Measurements from ENCODE around the gene NAPB. TPM values are rescaled to one million over a fixed set of nuclear protein-coding genes. Genes with fewer than 3 reads are reported as not detected.
A peak's percentile ranks its signal among the peaks of the same experiment; 100 is the strongest.

NAPB gene
- total RNA-seq, 1 experiment from 2014 or later, result 10.1 TPM

GRCh38 chr20:23361476-23362391 is 59.6 kb downstream of the NAPB start, which contains the start of gene GZF1:
GZF1 (plus strand) TSS chr20:23362182; CDS start chr20:23364384, 2,202 bp downstream.
- Histone ChIP-seq H3K9me3 (no peaks in the 10 kb centered on the region), H3K4me3 (ENCODE audit: low read depth, low read length) (peak within 1 kb of the TSS; percentile 85), H3K27me3 (replicated peaks; ENCODE audit: control insufficient read depth, insufficient read depth, low read length) (no peaks in the 10 kb centered on the region), H3K4me1 (peaks cover 23% of the 10 kb centered on the region; the same call in 1 of the 2 replicates), H3K36me3 (ENCODE audit: control insufficient read depth, insufficient read depth, low read length) (peaks cover 2% of the 10 kb centered on the region)
- Mint-ChIP-seq H3K36me3 (ENCODE audit: insufficient read depth, unreplicated experiment) (peaks cover 55% of the 10 kb centered on the region), H3K4me1 (ENCODE audit: low read depth, unreplicated experiment) (peaks cover 24% of the 10 kb centered on the region), H3K9me3 (ENCODE audit: unreplicated experiment) (no peaks in the 10 kb centered on the region), H3K27me3 (ENCODE audit: insufficient read depth, unreplicated experiment) (no peaks in the 10 kb centered on the region), H3K4me3 (ENCODE audit: unreplicated experiment) (peak within 1 kb of the TSS; percentile 71), H3K27ac (ENCODE audit: unreplicated experiment) (peak within 1 kb of the TSS; percentile 98)
- intact Hi-C loops (cut with micrococcal nuclease; ENCODE audit: unreplicated experiment), result loop anchor here (5.0 kb wide), 1 partner anchor 61 kb away; the partner anchor contains the start of gene NAPB
- BruUV-seq (replicated peaks), result no TSS peak
- CTCF ChIA-PET, result interaction anchor here (1.3 kb wide), 1 partner anchor 12 kb away, joined by 4 read pairs; no protein-coding TSS in a partner anchor
- POLR2A ChIA-PET, result interaction anchor here (1.6 to 1.8 kb wide), 2 partner anchors 12 to 59 kb away, joined by 6 to 14 read pairs; partner anchors contain the start of gene NAPB
- DNase-seq, result peak; percentile 98 to 99
- TF ChIP-seq CTCF (IDR thresholded peaks at IDR 0.05; ENCODE audit: insufficient read depth in 1 of 2, low read depth in 1 of 2, low read length in 1 of 2, severe bottlenecking in 1 of 2, unreplicated experiment in 1 of 2), result no peak

GRCh38 chr20:23361119-23361475 is 60.2 kb downstream of the NAPB start:
- intact Hi-C loops (cut with micrococcal nuclease; ENCODE audit: unreplicated experiment), result loop anchor here (5.0 kb wide), 1 partner anchor 61 kb away; the partner anchor contains the start of gene NAPB
- CTCF ChIA-PET, result interaction anchor here (1.3 kb wide), 1 partner anchor 11 kb away, joined by 4 read pairs; no protein-coding TSS in a partner anchor
- Histone ChIP-seq H3K4me1 (peaks cover 23% of the 10 kb centered on the region; the same call in 1 of the 2 replicates), H3K4me3 (ENCODE audit: low read depth, low read length) (peak overlapping the region; percentile 85), H3K9me3 (no peaks in the 10 kb centered on the region), H3K36me3 (ENCODE audit: control insufficient read depth, insufficient read depth, low read length) (peaks cover 2% of the 10 kb centered on the region), H3K27me3 (replicated peaks; ENCODE audit: control insufficient read depth, insufficient read depth, low read length) (no peaks in the 10 kb centered on the region)
- peak overlapping the region; percentile 71 for H3K4me3 Mint-ChIP-seq (ENCODE audit: unreplicated experiment)
- no peak for TF ChIP-seq CTCF (IDR thresholded peaks at IDR 0.05; ENCODE audit: insufficient read depth in 1 of 2, low read depth in 1 of 2, low read length in 1 of 2, severe bottlenecking in 1 of 2, unreplicated experiment in 1 of 2)
- no peaks in the 10 kb centered on the region for H3K27me3 Mint-ChIP-seq (ENCODE audit: insufficient read depth, unreplicated experiment)
- H3K9me3 Mint-ChIP-seq (ENCODE audit: unreplicated experiment), result no peaks in the 10 kb centered on the region
- H3K36me3 Mint-ChIP-seq (ENCODE audit: insufficient read depth, unreplicated experiment), result peaks cover 52% of the 10 kb centered on the region
- H3K4me1 Mint-ChIP-seq (ENCODE audit: low read depth, unreplicated experiment), result peaks cover 24% of the 10 kb centered on the region
- peak overlapping the region; percentile 98 for H3K27ac Mint-ChIP-seq (ENCODE audit: unreplicated experiment)
- BruUV-seq (replicated peaks), result no TSS peak
- POLR2A ChIA-PET, result interaction anchor here (1.6 to 1.8 kb wide), 2 partner anchors 11 to 60 kb away, joined by 6 to 14 read pairs; partner anchors contain the start of gene NAPB
- DNase-seq, result no peak

GRCh38 chr20:23360531-23360930 is 60.8 kb downstream of the NAPB start:
- no peaks in the 10 kb centered on the region for H3K27me3 Mint-ChIP-seq (ENCODE audit: insufficient read depth, unreplicated experiment)
- ChIA-PET POLR2A (no interaction called here), CTCF (no interaction called here)
- Histone ChIP-seq H3K4me3 (ENCODE audit: low read depth, low read length) (peak overlapping the region; percentile 85), H3K27me3 (replicated peaks; ENCODE audit: control insufficient read depth, insufficient read depth, low read length) (no peaks in the 10 kb centered on the region), H3K9me3 (no peaks in the 10 kb centered on the region), H3K4me1 (peaks cover 23% of the 10 kb centered on the region; the same call in 1 of the 2 replicates), H3K36me3 (ENCODE audit: control insufficient read depth, insufficient read depth, low read length) (peaks cover 2% of the 10 kb centered on the region; the same call in 1 of the 2 replicates)
- peak overlapping the region; percentile 71 for H3K4me3 Mint-ChIP-seq (ENCODE audit: unreplicated experiment)
- H3K9me3 Mint-ChIP-seq (ENCODE audit: unreplicated experiment), result no peaks in the 10 kb centered on the region
- H3K4me1 Mint-ChIP-seq (ENCODE audit: low read depth, unreplicated experiment), result peaks cover 24% of the 10 kb centered on the region
- no TSS peak for BruUV-seq (replicated peaks)
- DNase-seq, result no peak
- no peak for TF ChIP-seq CTCF (IDR thresholded peaks at IDR 0.05; ENCODE audit: insufficient read depth in 1 of 2, low read depth in 1 of 2, low read length in 1 of 2, severe bottlenecking in 1 of 2, unreplicated experiment in 1 of 2)
- peak overlapping the region; percentile 98 for H3K27ac Mint-ChIP-seq (ENCODE audit: unreplicated experiment)
- intact Hi-C loops (cut with micrococcal nuclease; ENCODE audit: unreplicated experiment), result loop anchor here (5.0 kb wide), 1 partner anchor 62 kb away; the partner anchor contains the start of gene NAPB
- peaks cover 51% of the 10 kb centered on the region for H3K36me3 Mint-ChIP-seq (ENCODE audit: insufficient read depth, unreplicated experiment)
